T-helper 2 cell treated with Interferon-gamma antibody and Interleukin-4, amounts not matched to agents 100 ng/mL and 5 ng/mL, for 36 hours (primary cell): ENCODE data around the gene SULT1C4. TPM values are rescaled to one million over a fixed set of nuclear protein-coding genes. Genes with fewer than 3 reads are reported as not detected.
"Not testable (repeated sequence)": the region's sequence is repeated elsewhere in the genome, so short reads cannot be mapped to it uniquely, and the experiment has no call there.

Source experiments
- intact Hi-C: fragments of 100-400 bp; cut with micrococcal nuclease; formaldehyde crosslinking; loops from one replicate; pipeline ENCODE4 v1.15.1; 2023
- total RNA-seq: library from RNA; stranded (reverse); gene quantifications from 2 replicates; pipeline ENCODE4 v1.2.3, GENCODE V29; 2022

SULT1C4 gene
- total RNA-seq, 1 donor from 2014 or later, result not detected

DNA sequence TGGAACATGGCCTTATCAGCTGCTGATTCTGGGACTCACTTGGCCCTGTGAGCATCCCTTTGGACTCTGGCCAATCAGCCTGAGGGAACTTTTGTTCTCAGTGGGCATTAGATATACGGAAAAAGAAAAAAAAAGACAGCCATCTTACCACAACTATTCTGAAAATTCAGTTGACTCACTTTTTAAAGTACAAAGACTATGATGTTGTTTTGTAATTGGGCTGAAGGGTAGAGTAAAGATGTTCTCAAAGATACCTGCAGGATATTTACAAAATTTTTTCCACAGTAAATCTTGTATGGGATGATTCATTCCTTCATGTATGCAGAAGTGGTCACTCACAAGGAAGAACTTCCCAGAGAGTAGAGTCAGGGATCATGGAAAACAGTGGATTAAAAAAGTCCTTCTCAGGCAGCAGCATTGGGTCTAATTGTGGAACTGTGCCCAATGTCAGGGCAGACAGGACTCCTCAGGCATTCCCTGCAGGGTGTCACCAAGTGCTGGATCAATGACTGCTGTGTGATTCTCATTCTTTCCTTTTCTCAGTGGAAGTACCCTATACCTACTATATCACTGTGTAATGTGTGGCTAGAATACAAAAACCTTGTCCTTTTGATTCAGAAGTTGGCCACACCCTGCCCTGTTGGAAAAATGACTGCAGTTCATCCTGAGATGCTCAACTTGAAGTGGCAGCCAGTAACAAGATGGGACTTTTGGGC is 35.4 kb downstream of the SULT1C4 start:
- intact Hi-C loops, result no loop called here

DNA sequence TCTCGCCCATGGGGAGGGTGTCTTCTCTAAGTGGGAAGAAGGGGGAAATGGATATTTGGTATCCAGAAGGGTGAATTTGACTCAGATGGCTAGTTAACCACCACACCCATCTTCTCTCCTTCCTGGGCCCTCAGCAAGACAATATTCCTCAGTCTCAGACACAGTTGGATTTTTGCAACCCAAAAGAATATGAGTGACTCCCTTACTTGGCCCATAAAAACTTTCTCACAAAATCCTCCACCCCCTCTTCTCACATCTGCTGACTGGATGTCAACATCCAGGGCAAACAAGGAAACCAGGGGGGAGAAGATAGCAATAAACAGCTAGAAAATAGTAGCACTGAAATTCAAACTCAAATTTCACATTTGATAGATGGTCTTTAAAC is 35.9 kb downstream of the SULT1C4 start:
- intact Hi-C loops, result no loop called here

DNA sequence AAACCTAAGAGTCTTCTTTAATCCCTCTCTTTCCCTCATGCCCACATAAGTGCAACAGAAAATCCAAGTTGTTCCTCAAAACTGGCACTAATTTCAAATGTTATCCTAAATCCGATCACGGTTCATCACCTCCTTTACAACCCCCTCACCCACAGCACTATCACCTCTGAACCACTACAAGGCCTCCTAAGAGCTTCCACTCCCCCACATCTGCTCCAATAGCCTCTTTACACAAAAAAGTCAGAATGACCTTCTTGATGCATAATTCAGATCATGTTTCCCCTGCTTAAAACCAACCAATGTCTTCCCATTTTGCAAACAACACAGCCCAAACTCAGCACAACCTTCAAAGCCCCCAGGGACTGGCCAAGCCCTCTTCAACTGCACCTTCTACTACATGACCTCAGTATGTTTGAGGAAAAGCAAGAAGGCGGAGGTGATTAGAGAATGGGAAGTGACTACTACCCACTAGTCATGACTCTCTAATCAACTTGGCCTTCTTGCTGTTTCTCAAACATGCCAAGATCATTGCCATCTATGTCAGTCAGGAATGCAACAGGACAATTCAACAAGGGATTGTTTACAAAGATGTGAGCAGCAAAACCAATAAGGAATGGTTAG is 36.6 kb downstream of the SULT1C4 start:
- intact Hi-C loops, result no loop called here

DNA sequence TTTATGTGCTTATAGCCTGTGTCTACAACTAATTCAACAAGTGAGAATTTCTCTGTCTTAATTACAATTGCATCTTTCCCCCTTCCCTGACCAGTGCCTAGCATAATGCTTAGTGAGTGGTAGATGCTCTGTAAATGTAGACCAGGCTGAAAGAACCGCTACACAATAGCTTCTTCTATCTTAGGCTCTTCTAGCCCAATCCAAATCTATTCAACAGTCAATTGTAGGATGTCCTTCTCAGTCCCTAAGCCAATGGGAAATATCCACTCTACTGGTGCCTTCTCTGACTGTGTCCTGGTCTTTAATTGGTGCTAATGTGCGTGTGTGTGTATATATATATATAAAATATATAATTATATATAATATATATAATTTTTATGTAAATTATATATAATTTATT is 37.2 kb downstream of the SULT1C4 start:
- intact Hi-C loops, result no loop called here

DNA sequence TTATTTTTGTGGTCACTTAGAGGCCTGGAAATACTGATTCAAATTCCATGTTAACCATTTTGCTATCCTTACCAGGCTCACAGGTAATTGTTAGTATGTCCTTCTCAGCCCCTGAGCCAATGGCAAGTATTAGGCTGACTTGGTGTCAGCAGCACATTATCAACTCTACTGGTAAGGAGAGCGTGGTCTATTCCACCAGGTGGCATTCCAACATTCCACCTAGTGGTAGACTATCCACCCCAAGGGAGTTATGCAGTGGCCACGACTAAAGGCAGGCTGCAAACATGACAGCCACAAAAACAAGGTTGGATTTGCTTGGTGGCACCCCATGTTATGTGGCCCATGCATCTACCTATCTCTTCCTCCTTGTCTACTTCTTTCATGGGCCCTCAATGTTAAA is 39.5 kb downstream of the SULT1C4 start:
- intact Hi-C loops, result no loop called here

DNA sequence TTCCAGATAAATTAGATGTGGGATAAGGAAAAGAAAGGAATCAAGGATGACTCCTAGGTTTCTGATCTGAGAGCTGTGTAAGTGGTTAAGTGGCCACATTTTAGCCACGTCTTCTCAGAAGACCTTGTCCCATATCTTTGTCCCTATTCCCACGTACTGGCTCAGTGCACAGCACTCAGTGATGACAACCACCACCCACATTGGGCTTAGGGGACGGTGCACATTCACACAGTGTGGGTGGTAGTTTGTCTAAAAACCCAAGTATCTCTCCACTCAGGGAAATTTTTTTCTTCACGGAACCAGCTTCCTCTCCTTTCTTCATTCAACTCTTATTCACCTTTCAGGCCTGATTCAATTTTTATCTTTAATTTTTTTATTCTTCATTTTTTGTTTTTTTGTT is 40.7 kb downstream of the SULT1C4 start:
- intact Hi-C loops, result no loop called here

DNA sequence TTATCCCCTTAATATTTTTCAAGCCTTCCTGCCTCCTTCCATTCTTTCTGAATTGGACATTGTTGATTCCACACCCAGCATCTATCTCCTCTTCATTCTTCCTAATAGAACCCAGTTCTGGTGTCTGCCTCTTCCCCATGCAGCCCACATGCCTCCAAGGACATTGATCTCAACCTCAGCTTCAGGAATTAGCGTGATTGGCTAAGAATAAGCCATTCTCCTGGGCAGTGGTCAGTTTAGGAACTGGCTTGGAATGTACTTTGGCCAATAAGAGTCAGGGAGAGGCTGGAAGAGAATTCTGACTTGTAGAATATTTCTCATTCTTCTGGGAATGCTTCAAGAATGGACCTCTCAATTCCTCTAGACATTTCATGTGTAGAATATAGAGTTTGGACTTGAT is 45.3 kb downstream of the SULT1C4 start:
- intact Hi-C loops, result no loop called here

DNA sequence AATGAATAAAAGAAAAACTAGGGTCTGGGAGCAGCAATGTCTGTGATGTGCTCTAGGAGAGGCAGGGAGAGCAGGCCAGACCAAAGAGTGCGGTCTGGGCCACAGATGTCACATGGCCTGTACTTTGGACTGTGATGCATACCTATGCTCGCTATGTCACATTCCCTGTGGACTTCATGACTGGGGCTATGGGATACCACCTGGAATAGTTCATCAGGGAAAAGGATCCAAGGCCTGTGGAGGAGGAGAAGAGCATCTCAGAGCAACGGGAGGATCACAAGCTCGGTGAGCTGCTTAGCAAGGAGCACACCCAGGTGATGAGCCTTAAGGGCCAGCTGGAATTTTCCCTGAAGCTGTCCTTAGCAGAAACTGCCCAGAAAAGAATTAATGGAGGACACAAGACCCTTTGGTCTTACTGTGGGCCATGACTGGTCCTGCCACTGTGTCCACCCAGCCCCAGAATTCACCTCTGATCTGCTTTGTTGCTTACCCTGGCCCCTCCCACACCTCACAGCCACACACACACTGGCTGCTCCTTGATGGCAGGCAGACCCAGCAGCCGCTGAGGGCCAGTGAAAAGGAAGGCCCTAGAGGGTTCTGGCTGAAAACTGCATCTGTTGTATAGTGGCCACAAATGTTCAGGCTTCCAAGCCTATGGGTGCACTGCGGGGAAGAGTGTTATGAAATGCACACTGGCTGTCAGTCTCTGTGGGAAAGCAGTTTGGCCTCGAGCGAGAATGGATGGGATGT is 45.9 kb downstream of the SULT1C4 start:
- intact Hi-C loops, result no loop called here

DNA sequence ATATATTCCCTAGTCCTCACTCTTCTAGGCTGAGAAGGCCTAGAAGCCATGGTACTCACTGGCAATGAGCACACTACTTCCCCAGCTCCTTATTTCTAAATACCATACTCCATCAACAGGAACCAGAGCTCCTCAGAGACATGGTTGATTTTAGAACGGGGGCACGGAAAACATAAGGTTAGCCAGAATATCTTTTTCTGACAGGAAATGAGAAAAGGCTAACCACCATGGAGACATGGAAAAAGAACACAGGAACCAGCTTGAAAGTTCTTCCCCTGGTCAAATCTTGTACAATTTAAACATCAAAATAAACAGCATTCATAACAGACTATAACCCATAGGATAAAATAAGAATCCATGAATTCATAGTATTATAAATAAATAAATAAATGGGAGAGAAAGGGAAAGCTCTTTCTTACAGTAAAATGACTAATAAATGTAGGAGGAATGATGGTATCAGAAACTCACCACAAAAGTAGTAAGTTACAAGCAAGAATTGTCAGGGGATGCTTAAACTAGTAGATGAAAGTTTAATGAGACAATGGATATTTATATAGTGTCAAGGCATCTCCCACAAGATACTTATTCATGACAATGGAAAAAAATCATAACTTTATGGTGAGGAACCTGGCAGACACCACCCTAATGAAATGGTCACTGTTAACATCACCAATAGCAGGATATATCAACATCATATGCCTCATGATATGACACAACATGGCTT is 50.7 kb downstream of the SULT1C4 start:
- intact Hi-C loops, result no loop called here

DNA sequence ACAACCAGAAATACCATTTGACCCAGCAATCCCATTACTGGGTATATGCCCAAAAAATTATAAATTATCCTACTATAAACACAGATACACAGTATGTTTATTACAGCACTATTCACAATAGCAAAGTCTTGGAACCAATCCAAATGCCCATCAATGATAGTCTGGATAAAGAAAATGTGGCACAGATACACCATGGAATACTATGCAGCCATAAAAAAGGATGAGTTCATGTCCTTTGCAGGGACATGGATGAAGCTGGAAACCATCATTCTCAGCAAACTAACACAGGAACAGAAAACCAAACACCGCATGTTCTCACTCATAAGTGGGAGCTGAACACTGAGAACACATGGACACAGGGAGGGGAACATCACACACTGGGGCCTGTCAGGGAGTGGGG is 57.8 kb downstream of the SULT1C4 start:
- intact Hi-C loops, result not testable (repeated sequence)

DNA sequence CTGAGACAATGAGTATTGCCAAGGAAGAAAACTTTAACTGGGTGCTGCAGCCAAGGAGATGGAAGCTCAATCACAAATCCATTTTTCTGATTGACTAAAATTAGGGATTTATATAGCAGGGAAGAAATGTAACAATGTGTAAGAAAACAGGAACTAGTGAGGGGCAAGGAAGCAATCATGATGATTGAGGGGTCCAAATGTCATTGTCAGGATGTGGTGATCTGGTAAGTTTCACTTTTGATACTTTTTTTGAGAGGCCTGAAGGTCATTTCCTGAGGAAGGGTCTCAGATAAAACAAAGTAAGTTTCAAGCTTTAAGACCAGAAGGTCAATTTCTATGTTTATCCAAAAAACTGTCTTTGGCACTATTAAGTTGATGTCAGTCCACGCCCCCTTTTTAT is 59.2 kb downstream of the SULT1C4 start:
- intact Hi-C loops, result no loop called here

Other genes with a start within 250 kb of the SULT1C4 start
- gene SULT1C3, start 138.0 kb upstream of the SULT1C4 start, total RNA-seq, result not detected in 2 replicates
- gene SULT1C2, start 89.1 kb upstream of the SULT1C4 start, total RNA-seq, result not detected in 2 replicates
- 41.8 and 46.0 TPM in 2 replicates for gene GCC2, start 71.3 kb downstream of the SULT1C4 start, total RNA-seq
- 65.4 and 67.9 TPM in 2 replicates for gene LIMS1, start 156.5 kb downstream of the SULT1C4 start, total RNA-seq